Thyroid gland (tissue), 4 donors: ENCODE results near the gene OTULIN. TPM values are rescaled to one million over a fixed set of nuclear protein-coding genes. Genes with fewer than 3 reads are reported as not detected.

Source experiments
- DNase-seq, 2 donors: peaks; one replicate each; pipeline ENCODE4 v3.0.0-alpha.2; 2019
- H3K27ac ChIP-seq, 3 donors: fragments of 200-600 bp; sonication (generic); 1 replicate in 2 of 3; 2 replicates in 1 of 3; pipeline ENCODE4 v1.5.1; 2016 to 2019; ENCODE audit warnings: mild to moderate bottlenecking in 1 of 3, moderate library complexity in 1 of 3
- H3K27me3 ChIP-seq: fragments of 200-600 bp; sonication (generic); one replicate; pipeline ENCODE4 v1.5.1; 2019
- H3K36me3 ChIP-seq, 2 donors: fragments of 200-600 bp; sonication (generic); one replicate each; pipeline ENCODE4 v1.5.1; 2016 to 2019
- H3K4me1 ChIP-seq, 2 donors: fragments of 200-600 bp; sonication (generic); one replicate each; pipeline ENCODE4 v1.5.1; 2017 to 2019
- H3K4me3 ChIP-seq, 3 donors: fragments of 200-600 bp; sonication (generic); replicated peaks in 1 of 3; 1 replicate in 2 of 3; 2 replicates in 1 of 3; pipeline ENCODE4 v1.5.1; 2016; ENCODE audit warnings: mild to moderate bottlenecking in 1 of 3
- H3K9me3 ChIP-seq: fragments of 200-600 bp; sonication (generic); one replicate; pipeline ENCODE4 v1.5.1; 2017
- CTCF ChIP-seq, 6 experiments: fragments of 200-600 bp in 3 of 6; fragments of 450-650 bp in 3 of 6; sonication (generic) in 3 of 6; IDR thresholded peaks; one replicate each; pipeline ENCODE4 v1.5.1; 2016 to 2019; ENCODE audit warnings: antibody characterized with exemption in 6 of 6, mild to moderate bottlenecking in 2 of 6, inconsistent platforms in 1 of 6, moderate library complexity in 1 of 6
- POLR2A ChIP-seq, 2 donors: fragments of 450-650 bp; IDR thresholded peaks; one replicate each; pipeline ENCODE4 v1.6.1; 2017; ENCODE audit warnings: antibody characterized with exemption in 2 of 2, mild to moderate bottlenecking in 2 of 2, moderate library complexity in 1 of 2
- WGBS, 2 donors: methylation state at CpG; one replicate each; pipeline ENCODE4 v1.1.5; 2017; 5-methylcytosine and 5-hydroxymethylcytosine counted together
- intact Hi-C: fragments of 100-400 bp; cut with DNase I; formaldehyde crosslinking; loops from one replicate; pipeline ENCODE4 v1.15.1; 2023
- total RNA-seq, 4 donors: library from RNA; depleted of rRNA; stranded (reverse); fragments of >200 nt; gene quantifications; one replicate each; pipeline ENCODE4 v1.2.3, GENCODE V29; 2016

OTULIN gene
- total RNA-seq, 4 donors from 2014 or later, result 18.0 to 42.7 (median 30.7) TPM

DNA sequence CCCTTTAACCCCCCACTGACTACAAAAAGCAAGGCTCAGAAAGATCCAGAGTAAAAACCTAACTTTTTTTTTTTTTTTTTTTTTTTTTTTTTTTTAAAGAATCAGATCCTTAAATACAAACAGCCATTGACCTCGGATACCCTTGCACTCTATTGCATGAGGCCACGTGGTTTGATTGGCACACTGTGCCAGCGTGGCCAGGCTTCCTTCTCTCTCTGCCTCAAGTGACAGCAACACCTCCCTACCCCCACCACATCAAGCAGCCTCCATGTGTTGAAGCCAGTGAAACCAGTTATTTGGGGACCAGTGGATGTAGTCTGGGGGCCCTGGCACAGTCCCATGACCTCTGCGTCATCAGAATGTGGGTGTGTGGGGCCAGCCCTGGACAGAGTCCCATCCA, 71.4 kb downstream of the OTULIN start:
- Histone ChIP-seq H3K4me1 (peaks cover 0 to 5% of the 10 kb centered on the region in 2 donors), H3K27me3 (no peaks in the 10 kb centered on the region), H3K27ac (no peak overlapping the region), H3K4me3 (no peak overlapping the region), H3K9me3 (no peaks in the 10 kb centered on the region), H3K36me3 (peaks cover 0 to 1% of the 10 kb centered on the region in 2 donors)
- no peak for DNase-seq
- intact Hi-C loops, result loop anchor here (10.0 kb wide), 1 partner anchor 129 kb away; no protein-coding TSS in a partner anchor
- WGBS, 2 donors, result 81 to 85% methylated on average over 4 of the region's 4 CpGs
- no peak for TF ChIP-seq CTCF (IDR thresholded peaks at IDR 0.05)
- no peak for TF ChIP-seq POLR2A (IDR thresholded peaks at IDR 0.05)

DNA sequence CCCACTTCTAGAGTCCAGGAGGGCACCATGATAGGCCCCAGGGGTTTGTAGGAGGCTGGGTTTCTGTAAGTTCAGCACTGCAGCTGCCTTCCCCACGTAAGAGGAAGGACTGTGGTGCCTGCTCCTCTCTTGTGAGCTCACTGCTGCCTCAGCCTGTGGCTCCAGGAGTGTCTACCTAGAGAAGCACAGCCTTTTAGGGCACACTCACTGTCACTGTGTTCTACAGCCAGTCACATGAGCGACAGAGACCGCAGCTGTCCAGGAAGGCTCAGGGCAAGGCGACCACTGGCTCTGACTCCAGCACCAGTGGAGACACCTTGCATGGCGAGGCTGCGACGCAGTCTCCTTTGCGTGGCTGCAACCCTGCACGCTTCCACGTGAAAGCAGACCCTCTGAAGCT, 72.8 kb downstream of the OTULIN start:
- no peak overlapping the region for H3K27ac ChIP-seq
- H3K4me3 ChIP-seq, result no peak overlapping the region
- no peaks in the 10 kb centered on the region for H3K9me3 ChIP-seq
- DNase-seq, result no peak
- 93 to 96% methylated on average over 8 to 10 of the region's 10 CpGs for WGBS, 2 donors
- H3K4me1 ChIP-seq, result peaks cover 0 to 5% of the 10 kb centered on the region in 2 donors
- peaks cover 0 to 6% of the 10 kb centered on the region in 2 donors for H3K36me3 ChIP-seq
- intact Hi-C loops, result loop anchor here (10.0 kb wide), 1 partner anchor 128 kb away; no protein-coding TSS in a partner anchor
- no peak for TF ChIP-seq POLR2A (IDR thresholded peaks at IDR 0.05)
- no peak for TF ChIP-seq CTCF (IDR thresholded peaks at IDR 0.05)
- no peaks in the 10 kb centered on the region for H3K27me3 ChIP-seq

DNA sequence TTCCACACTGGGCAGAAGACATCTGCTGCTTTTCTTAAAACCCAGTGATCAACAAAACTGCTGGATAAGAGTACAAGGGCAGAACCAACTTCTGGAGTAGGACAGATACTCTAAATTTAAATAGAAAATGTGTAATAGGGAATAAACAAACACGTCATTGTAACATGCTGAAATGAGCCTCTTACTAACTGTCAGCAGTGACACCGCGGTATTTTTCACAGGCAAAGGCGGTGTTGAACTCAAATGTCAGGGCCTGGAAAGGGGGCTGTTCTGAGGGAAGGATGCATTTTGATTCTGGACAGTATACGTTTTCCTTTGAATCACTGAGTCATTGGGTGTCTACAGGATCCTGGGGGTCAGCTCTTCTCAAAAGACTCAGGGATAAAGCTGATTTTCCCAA, 73.5 kb downstream of the OTULIN start:
- Histone ChIP-seq H3K27ac (no peak overlapping the region), H3K4me3 (no peak overlapping the region), H3K36me3 (peaks cover 0 to 6% of the 10 kb centered on the region in 2 donors), H3K4me1 (peaks cover 0 to 5% of the 10 kb centered on the region in 2 donors), H3K27me3 (no peaks in the 10 kb centered on the region), H3K9me3 (no peaks in the 10 kb centered on the region)
- DNase-seq, result no peak
- TF ChIP-seq POLR2A (IDR thresholded peaks at IDR 0.05), result no peak
- no peak for TF ChIP-seq CTCF (IDR thresholded peaks at IDR 0.05)
- intact Hi-C loops, result loop anchor here (10.0 kb wide), 1 partner anchor 127 kb away; no protein-coding TSS in a partner anchor
- WGBS, 2 donors, result 94% methylated on average over 5 of the region's 5 CpGs

GRCh38 chr5:14739538-14739937, 75.0 kb downstream of the OTULIN start:
- TF ChIP-seq CTCF (IDR thresholded peaks at IDR 0.05) (no peak), POLR2A (IDR thresholded peaks at IDR 0.05) (no peak)
- Histone ChIP-seq H3K27ac (peak overlapping the region in 2 of 3 donors; percentile 39 to 48), H3K9me3 (no peaks in the 10 kb centered on the region), H3K27me3 (no peaks in the 10 kb centered on the region), H3K36me3 (peaks cover 0 to 6% of the 10 kb centered on the region in 2 donors), H3K4me1 (peaks cover 0 to 5% of the 10 kb centered on the region in 2 donors), H3K4me3 (no peak overlapping the region)
- 79 to 82% methylated on average over 3 of the region's 3 CpGs for WGBS, 2 donors
- intact Hi-C loops, result loop anchor here (10.0 kb wide), 1 partner anchor 125 kb away; no protein-coding TSS in a partner anchor
- no peak for DNase-seq

- no peak for DNase-seq
- TF ChIP-seq POLR2A (IDR thresholded peaks at IDR 0.05), result no peak
- TF ChIP-seq CTCF (IDR thresholded peaks at IDR 0.05), result no peak
- peaks cover 0 to 6% of the 10 kb centered on the region in 2 donors for H3K36me3 ChIP-seq
- 82 to 96% methylated on average over 5 of the region's 5 CpGs for WGBS, 2 donors
- no peaks in the 10 kb centered on the region for H3K27me3 ChIP-seq
- no peaks in the 10 kb centered on the region for H3K9me3 ChIP-seq
- H3K27ac ChIP-seq, result peak overlapping the region in 2 of 3 donors; percentile 39 to 48
- H3K4me3 ChIP-seq, result no peak overlapping the region
- H3K4me1 ChIP-seq, result peaks cover 0 to 5% of the 10 kb centered on the region in 2 donors
- intact Hi-C loops, result loop anchor here (10.0 kb wide), 1 partner anchor 125 kb away; no protein-coding TSS in a partner anchor
Observed at GRCh38 chr5:14739981-14740380, 75.5 kb downstream of the OTULIN start.
